T-helper 17 cell (primary cell): ENCODE data around the gene POTEJ. TPM values are rescaled to one million over a fixed set of nuclear protein-coding genes. Genes with fewer than 3 reads are reported as not detected.
"Not testable (repeated sequence)": the region's sequence is repeated elsewhere in the genome, so short reads cannot be mapped to it uniquely, and the experiment has no call there.

Experiments
- ATAC-seq: fragments of 150-1000 bp; cut with Tn5 transposase; 2 replicates; pipeline ENCODE4 v1.10.0; 2021; ENCODE audit warnings: mild to moderate bottlenecking, moderate library complexity
- DNase-seq, 3 donors: peaks; one replicate each; pipeline versions ENCODE4 v3.0.0 to v3.0.0-alpha.2; 2020 to 2021
- H3K9me3 ChIP-seq: one replicate; pipeline ENCODE4 v1.7.0; 2013; ENCODE audit warnings: low read length, mild to moderate bottlenecking; ENCODE audit not compliant: control insufficient read depth, poor library complexity, severe bottlenecking
- H3K27ac Mint-ChIP-seq: one replicate; pipeline ENCODE4 v1.8.0; 2022; ENCODE audit warnings: mild to moderate bottlenecking, moderate library complexity, mixed read lengths
- H3K27me3 Mint-ChIP-seq: one replicate; pipeline ENCODE4 v1.8.0; 2022; ENCODE audit warnings: mixed read lengths
- H3K36me3 Mint-ChIP-seq: one replicate; pipeline ENCODE4 v1.8.0; 2022; ENCODE audit warnings: low read depth, mixed read lengths
- H3K4me1 Mint-ChIP-seq: one replicate; pipeline ENCODE4 v1.8.0; 2022; ENCODE audit warnings: mild to moderate bottlenecking, mixed read lengths
- H3K4me3 Mint-ChIP-seq: one replicate; pipeline ENCODE4 v1.8.0; 2022; ENCODE audit warnings: mild to moderate bottlenecking, moderate library complexity, mixed read lengths
- total RNA-seq, 4 donors: library from RNA in 2 of 4; stranded (reverse) in 2 of 4; gene quantifications; one replicate each; pipeline ENCODE4 v1.2.3 and lab custom pipeline; 2022 to 2026

POTEJ gene
- total RNA-seq, 2 donors from 2014 or later: not detected

- H3K9me3 ChIP-seq, H3K4me1 Mint-ChIP-seq, H3K27ac Mint-ChIP-seq, H3K4me3 Mint-ChIP-seq, H3K36me3 Mint-ChIP-seq, DNase-seq, ATAC-seq, H3K27me3 Mint-ChIP-seq: not testable (repeated sequence)
Measured at GRCh38 chr2:130628784-130629475, 17.7 kb downstream of the POTEJ start.

- not testable (repeated sequence) for H3K4me3 Mint-ChIP-seq, H3K36me3 Mint-ChIP-seq, ATAC-seq, H3K27ac Mint-ChIP-seq, H3K9me3 ChIP-seq, H3K4me1 Mint-ChIP-seq, H3K27me3 Mint-ChIP-seq, DNase-seq
Measured at GRCh38 chr2:130638973-130639372, 27.7 kb downstream of the POTEJ start.

- not testable (repeated sequence) for H3K9me3 ChIP-seq, H3K4me1 Mint-ChIP-seq, H3K4me3 Mint-ChIP-seq, H3K36me3 Mint-ChIP-seq, H3K27me3 Mint-ChIP-seq, H3K27ac Mint-ChIP-seq, DNase-seq, ATAC-seq
Measured at GRCh38 chr2:130641688-130642087, 30.4 kb downstream of the POTEJ start.

GRCh38 chr2:130649285-130649684 is 38.0 kb downstream of the POTEJ start:
- H3K36me3 Mint-ChIP-seq, DNase-seq, H3K4me3 Mint-ChIP-seq, H3K4me1 Mint-ChIP-seq, H3K27me3 Mint-ChIP-seq, H3K9me3 ChIP-seq, ATAC-seq, H3K27ac Mint-ChIP-seq: not testable (repeated sequence)

GRCh38 chr2:130664506-130664905 is 53.3 kb downstream of the POTEJ start:
- not testable (repeated sequence) for H3K4me3 Mint-ChIP-seq, H3K4me1 Mint-ChIP-seq, H3K9me3 ChIP-seq, H3K27me3 Mint-ChIP-seq, H3K36me3 Mint-ChIP-seq, ATAC-seq, DNase-seq, H3K27ac Mint-ChIP-seq

- not testable (repeated sequence) for H3K27me3 Mint-ChIP-seq, ATAC-seq, H3K4me1 Mint-ChIP-seq, DNase-seq, H3K36me3 Mint-ChIP-seq, H3K27ac Mint-ChIP-seq, H3K9me3 ChIP-seq, H3K4me3 Mint-ChIP-seq
Measured at GRCh38 chr2:130665596-130665995, 54.4 kb downstream of the POTEJ start.

- H3K27me3 Mint-ChIP-seq, H3K4me1 Mint-ChIP-seq, H3K4me3 Mint-ChIP-seq, ATAC-seq, H3K36me3 Mint-ChIP-seq, DNase-seq, H3K9me3 ChIP-seq, H3K27ac Mint-ChIP-seq: not testable (repeated sequence)
Measured at GRCh38 chr2:130667516-130667915, 56.3 kb downstream of the POTEJ start.

GRCh38 chr2:130670026-130670745 is 58.9 kb downstream of the POTEJ start:
- not testable (repeated sequence) for H3K9me3 ChIP-seq, H3K27ac Mint-ChIP-seq, H3K27me3 Mint-ChIP-seq, H3K36me3 Mint-ChIP-seq, ATAC-seq, H3K4me3 Mint-ChIP-seq, H3K4me1 Mint-ChIP-seq, DNase-seq

- not testable (repeated sequence) for H3K4me1 Mint-ChIP-seq, H3K27ac Mint-ChIP-seq, H3K4me3 Mint-ChIP-seq, ATAC-seq, H3K27me3 Mint-ChIP-seq, H3K9me3 ChIP-seq, H3K36me3 Mint-ChIP-seq, DNase-seq
Measured at GRCh38 chr2:130692041-130692770, 81.0 kb downstream of the POTEJ start.

- not testable (repeated sequence) for H3K4me3 Mint-ChIP-seq, H3K36me3 Mint-ChIP-seq, DNase-seq, H3K4me1 Mint-ChIP-seq, ATAC-seq, H3K27me3 Mint-ChIP-seq, H3K27ac Mint-ChIP-seq, H3K9me3 ChIP-seq
Measured at GRCh38 chr2:130693474-130693873, 82.2 kb downstream of the POTEJ start.

GRCh38 chr2:130703250-130703649 is 92.0 kb downstream of the POTEJ start:
- not testable (repeated sequence) for H3K27ac Mint-ChIP-seq, DNase-seq, H3K27me3 Mint-ChIP-seq, H3K36me3 Mint-ChIP-seq, ATAC-seq, H3K4me1 Mint-ChIP-seq, H3K4me3 Mint-ChIP-seq, H3K9me3 ChIP-seq
